GM23338 (cell line): ENCODE results near the gene ADGRV1. TPM values are rescaled to one million over a fixed set of nuclear protein-coding genes. Genes with fewer than 3 reads are reported as not detected.

Experiments
- ATAC-seq: fragments of 200-7000 bp; cut with Tn5 transposase; 3 replicates; pipeline ENCODE4 v1.9.1; 2020
- DNase-seq: peaks from one replicate; pipeline ENCODE4 v3.0.0-alpha.2; 2015; ENCODE audit warnings: low spot score
- H2AFZ ChIP-seq: fragments of 200-600 bp; sonication (generic); 2 replicates; pipeline ENCODE4 v1.8.0; 2016; ENCODE audit warnings: antibody characterized with exemption, mild to moderate bottlenecking, moderate library complexity
- H3F3A ChIP-seq: fragments of 200-600 bp; sonication (generic); replicated peaks from 2 replicates; pipeline ENCODE4 v1.8.0; 2017; ENCODE audit warnings: antibody characterized with exemption, mixed run types, low read depth
- H3K27ac ChIP-seq: fragments of 200-600 bp; sonication (generic); 2 replicates; pipeline ENCODE4 v1.6.1; 2016; ENCODE audit warnings: low read depth
- H3K27me3 ChIP-seq: fragments of 200-600 bp; sonication (generic); 2 replicates; pipeline ENCODE4 v1.8.0; 2016; ENCODE audit warnings: mild to moderate bottlenecking, mixed run types, moderate library complexity; ENCODE audit not compliant: insufficient read depth
- H3K36me3 ChIP-seq: fragments of 200-600 bp; sonication (generic); 2 replicates; pipeline ENCODE4 v1.8.0; 2016; ENCODE audit warnings: mild to moderate bottlenecking; ENCODE audit not compliant: insufficient read depth
- H3K4me1 ChIP-seq: fragments of 200-600 bp; sonication (generic); 2 replicates; pipeline ENCODE4 v1.8.0; 2016; ENCODE audit warnings: mild to moderate bottlenecking, moderate library complexity; ENCODE audit not compliant: insufficient read depth
- H3K4me2 ChIP-seq: fragments of 200-600 bp; sonication (generic); 2 replicates; pipeline ENCODE4 v1.7.1; 2017; ENCODE audit warnings: mixed run types
- H3K4me3 ChIP-seq: fragments of 200-600 bp; sonication (generic); 2 replicates; pipeline ENCODE4 v1.6.1; 2016; ENCODE audit warnings: mixed run types
- H3K79me2 ChIP-seq: fragments of 200-600 bp; sonication (generic); replicated peaks from 2 replicates; pipeline ENCODE4 v1.8.0; 2017; ENCODE audit warnings: mild to moderate bottlenecking; ENCODE audit not compliant: insufficient read depth
- H3K9me2 ChIP-seq: fragments of 200-600 bp; sonication (generic); 2 replicates; pipeline ENCODE4 v1.8.0; 2017; ENCODE audit not compliant: insufficient read depth
- H4K20me1 ChIP-seq: fragments of 200-600 bp; sonication (generic); replicated peaks from 2 replicates; pipeline ENCODE4 v1.8.0; 2017; ENCODE audit warnings: mild to moderate bottlenecking; ENCODE audit not compliant: insufficient read depth
- H3K27ac Mint-ChIP-seq: 2 replicates; pipeline ENCODE4 v1.8.0; 2020; ENCODE audit warnings: inconsistent platforms, mild to moderate bottlenecking, moderate library complexity, mixed read lengths
- H3K27me3 Mint-ChIP-seq: 3 replicates; pipeline ENCODE4 v1.8.0; 2022; ENCODE audit warnings: low read depth, mild to moderate bottlenecking, moderate library complexity, mixed read lengths, inconsistent platforms; ENCODE audit not compliant: insufficient read depth, poor library complexity
- H3K36me3 Mint-ChIP-seq: 3 replicates; pipeline ENCODE4 v1.8.0; 2021; ENCODE audit warnings: low read depth, mild to moderate bottlenecking, inconsistent platforms, moderate library complexity, mixed read lengths
- H3K4me1 Mint-ChIP-seq: 3 replicates; pipeline ENCODE4 v1.8.0; 2020; ENCODE audit warnings: mild to moderate bottlenecking, inconsistent platforms, mixed read lengths
- H3K4me3 Mint-ChIP-seq: 3 replicates; pipeline ENCODE4 v1.8.0; 2021; ENCODE audit warnings: moderate library complexity, mild to moderate bottlenecking, inconsistent platforms, mixed read lengths
- H3K9me3 Mint-ChIP-seq: 3 replicates; pipeline ENCODE4 v1.8.0; 2020; ENCODE audit warnings: moderate library complexity, mild to moderate bottlenecking, inconsistent platforms, mixed read lengths
- CTCF ChIP-seq, 2 experiments: fragments of 200-600 bp in 1 of 2; sonication (generic) in 1 of 2; conservative IDR thresholded peaks; 2 replicates each; pipeline versions ENCODE4 v1.5.1 to v1.6.1; 2016 to 2017; ENCODE audit warnings: antibody characterized with exemption in 2 of 2, low read depth in 2 of 2, mild to moderate bottlenecking in 2 of 2, moderate library complexity in 1 of 2
- ETS1 ChIP-seq: IDR thresholded peaks from 2 replicates; pipeline ENCODE4 v1.6.1; 2016; ENCODE audit warnings: antibody characterized with exemption
- EZH2 ChIP-seq: fragments of 200-600 bp; sonication (generic); IDR thresholded peaks from one replicate; pipeline ENCODE4 v1.8.0; 2017; ENCODE audit warnings: antibody characterized with exemption, mild to moderate bottlenecking, low read depth; ENCODE audit not compliant: unreplicated experiment
- JUNB ChIP-seq: IDR thresholded peaks from one replicate; pipeline ENCODE4 v1.6.1; 2016; ENCODE audit warnings: antibody characterized with exemption; ENCODE audit not compliant: unreplicated experiment
- POLR2AphosphoS5 ChIP-seq: IDR thresholded peaks from 2 replicates; pipeline ENCODE4 v1.6.1; 2016; ENCODE audit warnings: antibody characterized with exemption, low read depth
- STAT1 ChIP-seq: IDR thresholded peaks from one replicate; pipeline ENCODE4 v1.6.1; 2016; ENCODE audit warnings: antibody characterized with exemption; ENCODE audit not compliant: unreplicated experiment
- ZNF114 ChIP-seq: fragments of 250-450 bp; sonication (Bioruptor Pico); IDR thresholded peaks from 2 replicates; pipeline ENCODE4 v1.5.0; 2020; ENCODE audit warnings: mild to moderate bottlenecking, moderate library complexity
- ZNF331 ChIP-seq: fragments of 250-450 bp; sonication (Bioruptor Pico); IDR thresholded peaks from 2 replicates; pipeline ENCODE4 v1.5.0; 2020; ENCODE audit warnings: low read depth, mild to moderate bottlenecking, moderate library complexity
- ZNF462 ChIP-seq: fragments of 250-450 bp; sonication (Bioruptor Pico); IDR thresholded peaks from 2 replicates; pipeline ENCODE4 v1.5.0; 2020; ENCODE audit warnings: mild to moderate bottlenecking, moderate library complexity
- polyA plus RNA-seq: library from polyadenylated mRNA; unstranded; fragments of >200 nt; fragmentation: Nextera tagmentation; extraction: Ambion mirVana; gene quantifications from 2 replicates; pipeline ENCODE4 v1.2.1, GENCODE V29; 2016
- total RNA-seq: library from RNA; depleted of rRNA; stranded (reverse); fragments of >200 nt; shearing (Covaris generic); gene quantifications from 2 replicates; pipeline ENCODE4 v1.2.3, GENCODE V29; 2014

Gene ADGRV1
- total and polyA plus RNA-seq, 2 experiments from 2014 or later = 46.1 to 149 TPM

GRCh38 chr5:90844931-90845330 is 286.3 kb downstream of the ADGRV1 start:
- TF ChIP-seq EZH2 (no peak), STAT1 (no peak), ZNF114 (CRISPR knock-in tag) (no peak), ZNF331 (CRISPR knock-in tag) (no peak), ZNF462 (CRISPR knock-in tag) (no peak), JUNB (no peak), ETS1 (no peak), POLR2AphosphoS5 (no peak), CTCF (conservative IDR thresholded peaks at IDR 0.05; ENCODE audit: low read depth in 2 of 2) (no peak)
- no peak for ATAC-seq
- peaks cover 33% of the 10 kb centered on the region for H3K36me3 Mint-ChIP-seq

More at GRCh38 chr5:90844931-90845330, 286.3 kb downstream of the ADGRV1 start:
- H3K27ac Mint-ChIP-seq = no peak overlapping the region
- H3K4me1 ChIP-seq = no peaks in the 10 kb centered on the region
- H3K4me3 Mint-ChIP-seq = no peak overlapping the region
- H3K27me3 Mint-ChIP-seq = no peaks in the 10 kb centered on the region
- no peaks in the 10 kb centered on the region for H3K79me2 ChIP-seq
- H3K9me3 Mint-ChIP-seq = peaks cover 15% of the 10 kb centered on the region
- DNase-seq = no peak
- no peak overlapping the region for H3K27ac ChIP-seq
- H3K4me3 ChIP-seq = no peak overlapping the region
- H3F3A ChIP-seq = no peaks in the 10 kb centered on the region
- no peak overlapping the region for H2AFZ ChIP-seq
- no peak overlapping the region for H3K4me2 ChIP-seq
- no peaks in the 10 kb centered on the region for H3K9me2 ChIP-seq
- H3K36me3 ChIP-seq = peaks cover 4% of the 10 kb centered on the region; the same call in 1 of the 2 replicates
- H4K20me1 ChIP-seq = no peaks in the 10 kb centered on the region
- H3K27me3 ChIP-seq = no peaks in the 10 kb centered on the region
- H3K4me1 Mint-ChIP-seq = no peaks in the 10 kb centered on the region
